ENCODE data around the gene TTC23. TPM values are rescaled to one million over a fixed set of nuclear protein-coding genes. Genes with fewer than 3 reads are reported as not detected.

Gene TTC23
- total RNA-seq, 4 donors from 2014 or later: 14.7 to 25.3 (median 19.3) TPM

GRCh38 chr15:99106417-99107220 is 142.8 kb downstream of the TTC23 start:
- TF ChIP-seq POLR2A (IDR thresholded peaks at IDR 0.05; ENCODE audit: low read depth) (peak; percentile 7), CTCF (IDR thresholded peaks at IDR 0.05) (peak in 1 of 3 experiments; percentile 8), POLR2AphosphoS5 (IDR thresholded peaks at IDR 0.05) (peak; percentile 81 to 86), EP300 (IDR thresholded peaks at IDR 0.05) (peak; percentile 91)
- Histone ChIP-seq H3K27ac (replicated peaks in 1 of 4) (peak overlapping the region; percentile 97 to 98 (median 98)), H3K27me3 (no peaks in the 10 kb centered on the region), H3K9me3 (no peaks in the 10 kb centered on the region), H3K36me3 (peaks cover 0 to 40% (median 9%) of the 10 kb centered on the region in 4 donors), H3K4me1 (peaks cover 25 to 61% (median 52%) of the 10 kb centered on the region in 4 donors), H3K4me3 (peak overlapping the region; percentile 77 to 91 (median 88))
- DNase-seq (ENCODE audit: extremely low spot score): no peak
- WGBS: 24% methylated on average over 15 of the region's 15 CpGs
- intact Hi-C loops (cut with DNase I): no loop called here

- H3K4me1 ChIP-seq: peaks cover 17 to 58% (median 48%) of the 10 kb centered on the region in 4 donors
- TF ChIP-seq CTCF (IDR thresholded peaks at IDR 0.05): peak in 1 of 3 experiments; percentile 9
- no peak for TF ChIP-seq EP300 (IDR thresholded peaks at IDR 0.05)
- TF ChIP-seq POLR2AphosphoS5 (IDR thresholded peaks at IDR 0.05): peak in 1 of 2 donors; percentile 71
- no peak for TF ChIP-seq POLR2A (IDR thresholded peaks at IDR 0.05; ENCODE audit: low read depth)
- WGBS: under 1% methylated on average over 24 of the region's 116 CpGs
- peak overlapping the region; percentile 77 to 91 (median 88) for H3K4me3 ChIP-seq
- no peaks in the 10 kb centered on the region for H3K27me3 ChIP-seq
- H3K27ac ChIP-seq (replicated peaks in 1 of 4): peak overlapping the region; percentile 97 to 98 (median 98)
- intact Hi-C loops (cut with DNase I): no loop called here
- peaks cover 0 to 35% (median 9%) of the 10 kb centered on the region in 4 donors for H3K36me3 ChIP-seq
- no peak for DNase-seq (ENCODE audit: extremely low spot score)
- no peaks in the 10 kb centered on the region for H3K9me3 ChIP-seq
These were observed 143.7 kb downstream of the TTC23 start for GRCh38 chr15:99105514-99106341.

GRCh38 chr15:99104788-99105513 is 144.4 kb downstream of the TTC23 start, which contains the start of gene SYNM:
SYNM (plus strand) TSS chr15:99105080; CDS start chr15:99105200, 120 bp downstream.
- intact Hi-C loops (cut with DNase I): loop anchor here (5.0 kb wide), 1 partner anchor 67 kb away; no protein-coding TSS in a partner anchor
- Histone ChIP-seq H3K27ac (replicated peaks in 1 of 4) (peak within 1 kb of the TSS; percentile 97 to 98 (median 98)), H3K4me3 (peak within 1 kb of the TSS; percentile 77 to 91 (median 88)), H3K36me3 (peaks cover 0 to 33% (median 8%) of the 10 kb centered on the region in 4 donors), H3K27me3 (peaks cover 0 to 5% (median 0%) of the 10 kb centered on the region in 4 donors), H3K4me1 (peaks cover 10 to 58% (median 48%) of the 10 kb centered on the region in 4 donors), H3K9me3 (no peaks in the 10 kb centered on the region)
- no peak for DNase-seq (ENCODE audit: extremely low spot score)
- TF ChIP-seq CTCF (IDR thresholded peaks at IDR 0.05) (peak; percentile 90 to 97 (median 90)), POLR2A (IDR thresholded peaks at IDR 0.05; ENCODE audit: low read depth) (peak; percentile 91), EP300 (IDR thresholded peaks at IDR 0.05) (no peak), POLR2AphosphoS5 (IDR thresholded peaks at IDR 0.05) (peak; percentile 97 to 99)
- under 1% methylated on average over 20 of the region's 91 CpGs for WGBS

GRCh38 chr15:99103279-99103678 is 146.1 kb downstream of the TTC23 start:
- Histone ChIP-seq H3K27ac (replicated peaks in 1 of 4) (peak overlapping the region in 1 of 4 donors; percentile 90), H3K27me3 (peaks cover 0 to 9% (median 0%) of the 10 kb centered on the region in 4 donors), H3K4me1 (peaks cover 0 to 60% (median 52%) of the 10 kb centered on the region in 4 donors), H3K36me3 (peaks cover 0 to 22% (median 0%) of the 10 kb centered on the region in 4 donors), H3K9me3 (no peaks in the 10 kb centered on the region), H3K4me3 (no peak overlapping the region)
- intact Hi-C loops (cut with DNase I): loop anchor here (5.0 kb wide), 1 partner anchor 69 kb away; no protein-coding TSS in a partner anchor
- DNase-seq (ENCODE audit: extremely low spot score): no peak
- 71% methylated on average over 2 of the region's 2 CpGs for WGBS
- TF ChIP-seq CTCF (IDR thresholded peaks at IDR 0.05) (no peak), POLR2A (IDR thresholded peaks at IDR 0.05; ENCODE audit: low read depth) (no peak), POLR2AphosphoS5 (IDR thresholded peaks at IDR 0.05) (no peak), EP300 (IDR thresholded peaks at IDR 0.05) (no peak)
